K562 (cell line): ENCODE data around the gene SLC7A10. TPM values are rescaled to one million over a fixed set of nuclear protein-coding genes. Genes with fewer than 3 reads are reported as not detected.
A peak's percentile ranks its signal among the peaks of the same experiment; 100 is the strongest.

Experiments used
- ATAC-seq: fragments of 200-7000 bp; cut with Tn5 transposase; 3 replicates; pipeline ENCODE4 v1.9.1; 2020; ENCODE audit warnings: moderate library complexity
- BruUV-seq: library from RNA; stranded (reverse); fragments of 400-500 nt; replicated peaks from 2 replicates; lab custom pipeline; 2021; lab: Mats Ljungman, UMichigan
- CTCF ChIA-PET: fragments of 300-600 bp; formaldehyde crosslinking; extraction: SDS; loops from one replicate; lab custom pipeline; 2021; ENCODE audit warnings: low intra/inter-chr PET ratio; lab: Yijun Ruan, JAX
- POLR2A ChIA-PET: fragments of 300-600, 350-650 bp; sonication (Branson Sonifier 250); formaldehyde crosslinking; extraction: SDS; loops from one replicate; lab custom pipeline; 2021; ENCODE audit warnings: antibody characterized with exemption, inconsistent platforms; lab: Yijun Ruan, JAX
- DNase-seq, 4 experiments: peaks; one replicate each; pipeline versions ENCODE4 v3.0.0 to v3.0.0-alpha.2; 2011 to 2018; ENCODE audit warnings: low spot score in 3 of 4, mixed read lengths in 3 of 4; ENCODE audit errors: extremely low read depth in 1 of 4
- FAIRE-seq: peaks from 2 replicates; lab custom pipeline; 2011; peaks lifted over from hg19 to GRCh38; lab: Jason Lieb, UNC
- H2AFZ ChIP-seq: 2 replicates; pipeline ENCODE4 v1.6.0; 2011; ENCODE audit warnings: low read depth, low read length, control low read depth, inconsistent platforms
- H3K27ac ChIP-seq: fragments of 200-600 bp; 3 replicates; pipeline ENCODE4 v1.8.0; 2011; ENCODE audit warnings: low read depth, mild to moderate bottlenecking, control low read depth, inconsistent platforms, low read length, moderate library complexity, mixed read lengths; ENCODE audit errors: extremely low read depth
- H3K27me3 ChIP-seq, 2 experiments: fragments of 300-600 bp in 1 of 2; 2 replicates in 1 of 2; 3 replicates in 1 of 2; pipeline versions ENCODE4 v1.6.0 to v1.8.0; 2011; ENCODE audit warnings: inconsistent platforms in 2 of 2, low read length in 2 of 2, mild to moderate bottlenecking in 1 of 2, mixed read lengths in 1 of 2, moderate library complexity in 1 of 2; ENCODE audit not compliant: control insufficient read depth in 2 of 2, insufficient read depth in 2 of 2
- H3K36me3 ChIP-seq: fragments of 300-600 bp; 3 replicates; pipeline ENCODE4 v1.8.0; 2011; ENCODE audit warnings: mild to moderate bottlenecking, low read length, inconsistent platforms; ENCODE audit not compliant: control insufficient read depth, insufficient read depth
- H3K4me1 ChIP-seq, 2 experiments: fragments of 200-600 bp in 1 of 2; replicated peaks in 1 of 2; 2 replicates in 1 of 2; 3 replicates in 1 of 2; pipeline versions ENCODE4 v1.5.1 to v1.8.0; 2011; ENCODE audit warnings: inconsistent platforms in 2 of 2, low read length in 2 of 2, mild to moderate bottlenecking in 1 of 2, mixed read lengths in 1 of 2, moderate library complexity in 1 of 2; ENCODE audit not compliant: control insufficient read depth in 2 of 2, insufficient read depth in 2 of 2
- H3K4me2 ChIP-seq: 2 replicates; pipeline ENCODE4 v1.6.1; 2011; ENCODE audit warnings: low read length, control low read depth, inconsistent platforms, mixed read lengths; ENCODE audit not compliant: insufficient read depth
- H3K4me3 ChIP-seq: fragments of 200-600 bp; sonication (generic), shearing (Covaris generic); 2 replicates; pipeline ENCODE4 v1.5.1; 2016; ENCODE audit warnings: control low read depth, inconsistent platforms
- H3K79me2 ChIP-seq: fragments of 200-600 bp; 3 replicates; pipeline ENCODE4 v1.8.0; 2011; ENCODE audit warnings: low read length, inconsistent platforms; ENCODE audit not compliant: control insufficient read depth, insufficient read depth
- H3K9ac ChIP-seq, 2 experiments: 2 replicates each; pipeline versions ENCODE4 v1.6.0 to v1.6.1; 2011; ENCODE audit warnings: low read depth in 2 of 2, low read length in 2 of 2, control low read depth in 1 of 2, inconsistent platforms in 1 of 2, mild to moderate bottlenecking in 1 of 2, mixed read lengths in 1 of 2; ENCODE audit not compliant: insufficient read depth in 1 of 2
- H3K9me1 ChIP-seq: one replicate; pipeline ENCODE4 v1.6.0; 2011; ENCODE audit warnings: inconsistent platforms, mild to moderate bottlenecking, low read length, moderate library complexity; ENCODE audit not compliant: control insufficient read depth, insufficient read depth
- H3K9me3 ChIP-seq: replicated peaks from 2 replicates; pipeline ENCODE4 v1.5.1; 2011; ENCODE audit warnings: low read depth, low read length, inconsistent platforms; ENCODE audit not compliant: control insufficient read depth, insufficient read depth
- H4K20me1 ChIP-seq: replicated peaks from 2 replicates; pipeline ENCODE4 v1.6.1; 2011; ENCODE audit warnings: low read length, inconsistent platforms, mixed read lengths; ENCODE audit not compliant: control insufficient read depth, insufficient read depth
- KHSRP ChIP-seq: fragments of 450-650 bp; IDR thresholded peaks from 2 replicates; pipeline ENCODE4 v1.6.1; 2017
- KLF6 ChIP-seq: fragments of 250-450 bp; sonication (Bioruptor Pico); IDR thresholded peaks from 2 replicates; pipeline ENCODE4 v1.4.0; 2020; ENCODE audit warnings: mild to moderate bottlenecking, moderate library complexity, borderline replicate concordance
- NR2C2 ChIP-seq, 2 experiments: fragments of 200-800 bp in 1 of 2; sonication (Bioruptor generic) in 1 of 2; sonication (generic) in 1 of 2; formaldehyde crosslinking in 1 of 2; IDR thresholded peaks; 2 replicates each; pipeline versions ENCODE4 v1.6.1 to v1.8.0; 2016 to 2022; ENCODE audit warnings: mild to moderate bottlenecking in 1 of 2, missing compliant biosample characterization in 1 of 2, missing genetic modification characterization in 1 of 2, missing genetic modification reagents in 1 of 2
- POLR2G ChIP-seq: fragments of 200-400 bp; formaldehyde crosslinking; IDR thresholded peaks from 2 replicates; pipeline ENCODE4 v1.6.1; 2017; ENCODE audit warnings: low read depth, mild to moderate bottlenecking, antibody characterized with exemption, low read length, moderate library complexity
- RFX7 ChIP-seq: fragments of 250-450 bp; sonication (Bioruptor Pico); IDR thresholded peaks from 2 replicates; pipeline ENCODE4 v1.5.1; 2021; ENCODE audit warnings: mild to moderate bottlenecking
- ZNF274 ChIP-seq: IDR thresholded peaks from 2 replicates; pipeline ENCODE4 v1.6.1; 2011; ENCODE audit warnings: low read depth, mild to moderate bottlenecking, low read length, moderate library complexity, borderline replicate concordance
- ZNF57 ChIP-seq: fragments of 450-650 bp; formaldehyde crosslinking; IDR thresholded peaks from 2 replicates; pipeline ENCODE4 v1.4.0; 2020; ENCODE audit warnings: mild to moderate bottlenecking, moderate library complexity
- ZNF707 ChIP-seq: fragments of 250-450 bp; sonication (Bioruptor Pico); conservative IDR thresholded peaks from 2 replicates; pipeline ENCODE4 v1.8.0; 2022; ENCODE audit warnings: inconsistent platforms, mild to moderate bottlenecking, moderate library complexity
- WGBS: fragments of 100-300 bp; shearing (Covaris generic); methylation state at CpG from one replicate; pipeline ENCODE4 v1.1.6; 2016; ENCODE audit warnings: low coverage, mixed read lengths; ENCODE audit not compliant: insufficient coverage; ENCODE audit errors: missing lambda C conversion rate; 5-methylcytosine and 5-hydroxymethylcytosine counted together
- in situ Hi-C: fragments of 300-500 bp; cut with MboI; formaldehyde crosslinking; loops from 4 replicates; pipeline ENCODE4 v1.15.0; 2018; ENCODE audit warnings: inconsistent platforms, mixed read lengths
- intact Hi-C: fragments of 100-400 bp; cut with micrococcal nuclease; formaldehyde crosslinking; loops from 2 replicates; pipeline ENCODE4 v1.14.2; 2022
- polyA plus RNA-seq, 8 experiments: library from polyadenylated mRNA; depleted of rRNA in 4 of 8; stranded (reverse) in 5 of 8; unstranded in 3 of 8; fragments of >200 nt; fragmentation: Nextera tagmentation in 2 of 8; fragmentation: Illumina TruSeq in 1 of 8; extraction: Ambion mirVana in 2 of 8; extraction: Trizol in 1 of 8; gene quantifications; 2 replicates each; pipeline versions ENCODE4 v1.2.1 to v1.2.3, GENCODE V29; 2011 to 2014; ENCODE audit warnings: inconsistent platforms in 1 of 8, missing spikeins in 1 of 8
- total RNA-seq, 7 experiments: library from RNA; depleted of rRNA in 6 of 7; stranded (reverse); fragments of >200 nt in 6 of 7; fragmentation: Illumina TruSeq in 2 of 7; extraction: Trizol in 2 of 7; gene quantifications; 2 replicates each; pipeline versions ENCODE4 v1.2.1 to v1.2.3, GENCODE V29; 2011 to 2021; ENCODE audit warnings: low replicate concordance in 1 of 7
- TF ChIP-seq, protein P1 (sequence below): fragments of 450-650 bp; IDR thresholded peaks from 2 replicates; pipeline ENCODE4 v1.6.1; 2016; ENCODE audit warnings: low read depth, mild to moderate bottlenecking, moderate library complexity
- TF ChIP-seq, protein P2 (sequence below): IDR thresholded peaks from 3 replicates; pipeline ENCODE4 v1.6.1; 2011; ENCODE audit warnings: borderline replicate concordance, mild to moderate bottlenecking, moderate library complexity; ENCODE audit not compliant: insufficient read length; ENCODE audit errors: extremely low read depth
- TF ChIP-seq, protein P3 (sequence below): fragments of 250-450 bp; sonication (Bioruptor Pico); IDR thresholded peaks from 2 replicates; pipeline ENCODE4 v1.5.0; 2021; ENCODE audit warnings: mild to moderate bottlenecking, moderate library complexity

The SLC7A10 gene
- total and polyA plus RNA-seq, 9 of the 15 experiments (the other 6 are each of a cell fraction or from before 2014, with no cell fraction given): 0.07 TPM; not detected in 8

DNA sequence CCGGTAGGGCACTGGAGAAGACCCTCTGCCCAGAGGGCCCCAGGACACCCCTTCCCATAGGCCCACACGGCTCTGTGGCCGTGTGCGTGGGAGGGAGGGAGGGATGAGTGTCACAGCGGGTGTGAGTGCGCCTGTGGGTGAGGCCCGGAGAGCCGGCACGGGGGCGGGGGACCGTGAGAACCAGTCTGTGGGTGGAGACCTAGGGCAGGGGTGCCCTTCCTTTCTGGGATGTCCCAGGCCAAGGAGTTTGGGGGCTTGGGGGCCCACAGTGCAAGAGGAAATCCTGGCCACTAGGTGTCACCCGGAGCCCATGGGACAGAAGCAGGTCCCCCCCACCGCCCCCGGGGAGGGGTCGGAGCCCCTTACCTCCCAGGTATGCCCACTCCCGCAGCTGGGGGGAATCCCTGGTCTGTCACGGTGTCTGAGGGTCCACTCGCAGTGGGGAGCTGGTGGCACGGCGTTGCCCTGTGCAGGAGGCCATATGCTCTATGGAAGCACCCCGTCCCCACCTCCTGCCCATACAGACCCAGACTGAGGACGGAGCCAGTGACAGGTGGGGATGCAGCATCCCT is 16.0 kb upstream of the SLC7A10 start (continued):
- TF ChIP-seq ZNF274 (no peak), RFX7 (CRISPR knock-in tag) (no peak), KHSRP (no peak), ZNF57 (CRISPR knock-in tag) (no peak), NR2C2 (CRISPR knock-in tag; IDR thresholded peaks at IDR 0.05) (no peak), NR2C2 (tag; IDR thresholded peaks at IDR 0.05) (no peak)
- TF ChIP-seq, protein P1, sequence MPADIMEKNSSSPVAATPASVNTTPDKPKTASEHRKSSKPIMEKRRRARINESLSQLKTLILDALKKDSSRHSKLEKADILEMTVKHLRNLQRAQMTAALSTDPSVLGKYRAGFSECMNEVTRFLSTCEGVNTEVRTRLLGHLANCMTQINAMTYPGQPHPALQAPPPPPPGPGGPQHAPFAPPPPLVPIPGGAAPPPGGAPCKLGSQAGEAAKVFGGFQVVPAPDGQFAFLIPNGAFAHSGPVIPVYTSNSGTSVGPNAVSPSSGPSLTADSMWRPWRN: no peak

DNA sequence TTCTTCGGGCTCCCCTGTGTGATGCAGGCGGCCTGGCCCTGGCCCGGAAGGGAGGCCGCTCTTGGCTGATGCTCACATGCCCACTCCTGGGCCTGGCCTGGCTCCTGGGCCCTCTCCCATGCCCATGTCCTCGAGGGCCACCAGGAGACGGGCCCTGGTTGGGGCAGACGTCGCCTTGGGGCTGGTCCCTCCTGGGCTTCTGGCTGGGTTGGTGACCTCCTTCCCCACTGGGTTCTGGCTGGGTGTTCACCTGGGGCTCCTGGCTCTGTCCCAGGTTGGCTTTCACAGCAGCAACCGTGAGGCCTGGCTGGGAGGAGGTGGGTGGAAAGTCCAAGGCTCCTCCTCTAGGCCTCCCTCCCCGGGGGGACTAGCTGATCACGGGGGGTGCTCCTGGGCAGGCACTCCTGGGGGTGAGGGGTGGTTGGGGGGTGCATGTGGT is 15.5 kb upstream of the SLC7A10 start:
- H4K20me1 ChIP-seq: no peaks in the 10 kb centered on the region; the same call in 1 of the 2 replicates
- DNase-seq (no peak), ATAC-seq (peak; percentile 51), FAIRE-seq (no peak)
- peak overlapping the region in 1 of 2 experiments; percentile 45; a peak in 1 of 4 replicates for H3K9ac ChIP-seq
- H3K27ac ChIP-seq: no peak overlapping the region
- BruUV-seq: no TSS peak
- intact Hi-C loops (loop anchor here (5.0 kb wide), 1 partner anchor 71 kb away; no protein-coding TSS in a partner anchor), in situ Hi-C loops (no loop called here)
- no peaks in the 10 kb centered on the region for H3K9me1 ChIP-seq
- peaks cover 3% of the 10 kb centered on the region; the same call in 1 of the 2 replicates for H3K9me3 ChIP-seq
- WGBS: 0% methylated on average over 7 of the region's 11 CpGs
- ChIA-PET POLR2A (no interaction called here), CTCF (interaction anchor here (0.6 to 1.8 kb wide), 4 partner anchors 25 to 166 kb away, joined by 3 to 9 read pairs (median 4); partner anchors contain the start of gene CEBPG)
- no peak overlapping the region for H3K4me2 ChIP-seq
- H3K36me3 ChIP-seq: no peaks in the 10 kb centered on the region
- no peaks in the 10 kb centered on the region for H3K79me2 ChIP-seq
- H2AFZ ChIP-seq: no peak overlapping the region
- H3K4me3 ChIP-seq: no peak overlapping the region
- peaks cover 2 to 30% of the 10 kb centered on the region in 2 experiments; a peak in 3 of 5 replicates for H3K27me3 ChIP-seq
- H3K4me1 ChIP-seq: peaks cover 0 to 18% of the 10 kb centered on the region in 2 experiments; a peak in 2 of 5 replicates
- TF ChIP-seq KLF6 (CRISPR knock-in tag) (no peak), POLR2G (no peak), ZNF707 (CRISPR knock-in tag) (no peak)
- TF ChIP-seq, protein P2, sequence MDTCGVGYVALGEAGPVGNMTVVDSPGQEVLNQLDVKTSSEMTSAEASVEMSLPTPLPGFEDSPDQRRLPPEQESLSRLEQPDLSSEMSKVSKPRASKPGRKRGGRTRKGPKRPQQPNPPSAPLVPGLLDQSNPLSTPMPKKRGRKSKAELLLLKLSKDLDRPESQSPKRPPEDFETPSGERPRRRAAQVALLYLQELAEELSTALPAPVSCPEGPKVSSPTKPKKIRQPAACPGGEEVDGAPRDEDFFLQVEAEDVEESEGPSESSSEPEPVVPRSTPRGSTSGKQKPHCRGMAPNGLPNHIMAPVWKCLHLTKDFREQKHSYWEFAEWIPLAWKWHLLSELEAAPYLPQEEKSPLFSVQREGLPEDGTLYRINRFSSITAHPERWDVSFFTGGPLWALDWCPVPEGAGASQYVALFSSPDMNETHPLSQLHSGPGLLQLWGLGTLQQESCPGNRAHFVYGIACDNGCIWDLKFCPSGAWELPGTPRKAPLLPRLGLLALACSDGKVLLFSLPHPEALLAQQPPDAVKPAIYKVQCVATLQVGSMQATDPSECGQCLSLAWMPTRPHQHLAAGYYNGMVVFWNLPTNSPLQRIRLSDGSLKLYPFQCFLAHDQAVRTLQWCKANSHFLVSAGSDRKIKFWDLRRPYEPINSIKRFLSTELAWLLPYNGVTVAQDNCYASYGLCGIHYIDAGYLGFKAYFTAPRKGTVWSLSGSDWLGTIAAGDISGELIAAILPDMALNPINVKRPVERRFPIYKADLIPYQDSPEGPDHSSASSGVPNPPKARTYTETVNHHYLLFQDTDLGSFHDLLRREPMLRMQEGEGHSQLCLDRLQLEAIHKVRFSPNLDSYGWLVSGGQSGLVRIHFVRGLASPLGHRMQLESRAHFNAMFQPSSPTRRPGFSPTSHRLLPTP: no peak
- TF ChIP-seq, protein P3, sequence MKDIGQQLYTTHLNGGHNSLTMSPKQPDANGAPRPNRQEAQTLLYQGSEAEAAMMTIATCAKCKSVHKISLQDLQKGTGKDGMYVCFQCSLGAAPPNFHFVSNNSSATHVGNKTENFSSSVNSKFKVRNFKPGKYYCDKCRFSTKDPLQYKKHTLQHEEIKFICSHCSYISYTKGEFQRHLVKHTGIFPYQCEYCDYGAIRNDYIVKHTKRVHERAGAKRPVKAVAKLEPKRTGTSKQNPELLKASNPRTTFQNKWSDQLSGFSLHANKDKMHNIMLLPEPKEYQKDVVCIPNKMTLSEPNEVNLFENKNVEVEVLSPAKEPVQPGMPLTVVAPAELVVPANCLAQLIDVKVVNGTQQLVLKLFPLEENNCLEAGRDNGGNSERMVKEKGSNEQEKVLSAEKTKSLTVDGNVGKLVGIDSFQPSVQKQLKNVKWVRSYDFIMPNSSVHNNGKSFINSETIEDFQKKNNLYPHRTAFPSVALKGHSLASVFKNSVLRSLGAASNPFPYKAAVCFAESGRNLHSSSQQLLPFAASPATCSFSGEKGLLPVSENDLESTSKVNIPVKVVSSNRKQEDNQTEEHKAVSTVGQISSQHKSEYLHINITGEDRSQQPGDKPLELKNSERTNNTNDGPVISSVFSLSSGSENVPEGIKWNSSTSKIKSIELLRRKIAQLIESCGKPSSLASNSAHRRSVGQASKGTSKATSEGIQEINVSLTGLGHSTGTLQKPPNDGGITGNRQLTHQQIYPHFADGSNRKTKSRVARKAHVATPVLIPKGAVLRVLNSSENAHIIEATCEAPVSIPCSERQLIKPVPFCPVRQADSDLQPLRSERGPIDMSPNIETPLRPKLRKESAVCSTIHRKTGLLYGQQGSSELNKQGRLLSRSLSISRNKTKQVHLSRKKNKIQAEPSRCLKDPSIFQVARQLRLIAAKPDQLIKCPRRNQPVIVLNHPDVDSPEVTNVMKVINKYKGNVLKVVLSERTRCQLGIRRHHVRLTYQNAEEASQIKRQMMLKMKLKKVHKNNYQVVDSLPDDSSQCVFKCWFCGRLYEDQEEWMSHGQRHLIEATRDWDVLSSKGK (CRISPR knock-in tag): no peak
